Muscle layer of colon (tissue), 2 donors: ENCODE data around the gene TENM4.

ENCODE experiments used
- H3K27ac ChIP-seq: one replicate; pipeline ENCODE4 v1.7.0; 2013; ENCODE audit warnings: low read depth, mild to moderate bottlenecking, low read length, moderate library complexity
- H3K27me3 ChIP-seq, 2 donors: one replicate each; pipeline ENCODE4 v1.7.0; 2013; ENCODE audit warnings: low read length in 2 of 2, mild to moderate bottlenecking in 2 of 2; ENCODE audit not compliant: insufficient read depth in 2 of 2, control insufficient read depth in 1 of 2
- H3K36me3 ChIP-seq: one replicate; pipeline ENCODE4 v1.7.0; 2013; ENCODE audit warnings: mild to moderate bottlenecking, low read length; ENCODE audit not compliant: insufficient read depth
- H3K4me1 ChIP-seq: one replicate; pipeline ENCODE4 v1.7.0; 2013; ENCODE audit warnings: mild to moderate bottlenecking, low read length; ENCODE audit not compliant: insufficient read depth
- H3K4me3 ChIP-seq, 2 donors: one replicate each; pipeline ENCODE4 v1.7.0; 2013; ENCODE audit warnings: low read length in 2 of 2, low read depth in 1 of 2, mild to moderate bottlenecking in 1 of 2, moderate library complexity in 1 of 2
- H3K9ac ChIP-seq: one replicate; pipeline ENCODE4 v1.7.0; 2013; ENCODE audit warnings: low read length
- H3K9me3 ChIP-seq: one replicate; pipeline ENCODE4 v1.7.0; 2013; ENCODE audit warnings: mild to moderate bottlenecking, low read length
- donor health status: abdominal sarcoma.
- donor health status: Adenocarcinoma of cecum.

The TENM4 gene

DNA sequence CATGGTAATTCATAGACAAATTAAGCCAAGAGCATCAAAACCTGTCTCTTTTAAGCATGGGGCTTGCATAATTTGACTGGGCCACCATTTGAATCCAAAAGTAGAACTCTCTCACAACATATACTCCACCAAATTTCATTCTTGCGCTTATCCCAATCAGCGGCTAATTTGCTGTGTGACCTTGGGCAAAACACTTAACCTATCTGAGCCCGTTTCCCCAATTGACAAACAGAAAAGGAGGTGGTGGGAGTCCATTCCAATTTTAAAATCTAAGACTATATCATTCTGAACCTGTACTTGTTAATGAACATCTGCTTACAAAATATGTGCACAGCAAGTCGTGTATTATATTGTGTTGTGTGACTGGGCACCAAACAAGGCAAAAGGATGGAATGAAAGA is 528.1 kb downstream of the TENM4 start:
- Histone ChIP-seq H3K4me1 (no peaks in the 10 kb centered on the region), H3K4me3 (no peak overlapping the region), H3K9me3 (no peaks in the 10 kb centered on the region), H3K27me3 (no peaks in the 10 kb centered on the region), H3K27ac (no peak overlapping the region), H3K9ac (no peak overlapping the region), H3K36me3 (no peaks in the 10 kb centered on the region)

DNA sequence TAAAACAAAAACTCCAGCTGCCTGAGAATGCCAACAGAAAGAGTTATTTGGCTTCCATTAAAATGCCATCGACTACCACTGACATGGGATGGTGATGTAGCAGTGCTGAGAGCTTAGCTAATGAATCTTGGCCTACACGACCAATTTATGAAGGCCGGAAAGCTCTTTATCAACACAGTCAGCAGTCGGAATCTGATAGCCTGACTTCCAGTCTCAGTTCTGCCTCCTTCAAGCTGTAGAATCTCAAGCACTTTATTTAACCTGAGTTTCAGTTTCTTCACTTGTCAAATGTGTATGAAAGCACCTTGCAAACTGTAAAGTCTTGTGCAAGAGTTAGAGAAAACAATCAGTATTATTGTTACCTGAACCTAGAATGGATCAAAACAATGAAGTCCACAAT is 530.5 kb downstream of the TENM4 start:
- no peaks in the 10 kb centered on the region for H3K4me1 ChIP-seq
- H3K27me3 ChIP-seq, result no peaks in the 10 kb centered on the region
- no peak overlapping the region for H3K27ac ChIP-seq
- H3K4me3 ChIP-seq, result no peak overlapping the region
- H3K36me3 ChIP-seq, result no peaks in the 10 kb centered on the region
- no peak overlapping the region for H3K9ac ChIP-seq
- no peaks in the 10 kb centered on the region for H3K9me3 ChIP-seq

DNA sequence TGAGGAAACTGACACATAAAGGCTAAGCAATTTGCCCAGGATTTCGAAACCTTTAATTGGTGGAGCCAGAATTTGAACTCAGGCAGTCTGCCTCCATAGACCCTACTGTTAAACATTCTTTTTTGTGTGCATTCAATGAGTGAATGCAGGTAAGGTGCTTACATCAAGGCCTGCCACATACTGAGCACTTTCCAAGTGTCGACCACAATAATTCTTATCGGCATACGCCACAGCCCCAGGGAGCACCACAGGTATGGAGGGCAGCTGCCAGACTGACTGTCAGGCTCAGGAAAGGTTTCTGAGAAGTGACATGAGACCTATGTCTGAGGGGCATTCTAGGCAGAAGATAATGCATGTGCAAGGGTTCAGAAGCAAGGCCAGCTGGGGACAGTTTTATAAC is 531.4 kb downstream of the TENM4 start:
- Histone ChIP-seq H3K9me3 (no peaks in the 10 kb centered on the region), H3K9ac (no peak overlapping the region), H3K27me3 (no peaks in the 10 kb centered on the region), H3K27ac (no peak overlapping the region), H3K4me3 (no peak overlapping the region), H3K4me1 (no peaks in the 10 kb centered on the region), H3K36me3 (no peaks in the 10 kb centered on the region)

DNA sequence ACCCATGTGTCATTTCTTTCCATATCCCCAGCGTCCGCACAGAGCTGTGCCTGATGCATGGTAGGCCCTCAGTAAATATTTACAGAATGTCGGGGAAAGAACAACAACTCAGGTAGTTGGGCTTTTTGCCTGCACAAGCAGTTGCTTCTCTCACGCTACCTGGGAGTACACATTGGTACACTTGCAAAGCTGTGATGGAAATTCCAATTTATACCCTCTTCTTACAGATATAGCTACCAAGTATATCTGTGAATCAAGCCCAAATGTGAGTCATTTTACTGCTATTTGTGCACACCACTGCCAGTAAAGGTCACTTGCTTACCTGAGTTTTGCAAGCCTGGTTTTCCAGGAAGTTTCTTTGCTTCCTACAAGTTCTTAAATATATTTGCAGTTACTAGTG is 533.2 kb downstream of the TENM4 start:
- Histone ChIP-seq H3K4me3 (no peak overlapping the region), H3K4me1 (no peaks in the 10 kb centered on the region), H3K27me3 (no peaks in the 10 kb centered on the region), H3K27ac (no peak overlapping the region), H3K9me3 (no peaks in the 10 kb centered on the region), H3K9ac (no peak overlapping the region), H3K36me3 (no peaks in the 10 kb centered on the region)

DNA sequence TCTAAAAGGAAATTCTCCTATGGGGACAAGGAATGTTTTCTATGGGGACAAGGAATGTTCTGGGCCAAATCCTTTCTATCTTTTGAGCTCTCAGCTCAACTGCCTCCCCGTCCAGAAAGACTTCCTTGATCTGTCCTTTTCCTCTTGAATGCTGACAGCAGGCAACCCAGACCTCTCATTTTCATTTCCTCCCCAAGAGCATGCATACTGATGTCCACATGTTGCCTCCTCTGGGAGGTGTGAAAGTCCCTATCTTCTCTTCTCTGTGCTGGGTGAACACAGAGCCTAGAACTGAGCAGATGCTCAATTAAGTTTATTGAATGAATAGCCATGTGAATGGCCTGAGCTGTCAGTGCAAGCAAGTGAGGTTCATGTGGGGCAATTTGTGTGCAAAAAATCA is 534.3 kb downstream of the TENM4 start:
- no peak overlapping the region for H3K27ac ChIP-seq
- no peaks in the 10 kb centered on the region for H3K27me3 ChIP-seq
- no peaks in the 10 kb centered on the region for H3K36me3 ChIP-seq
- H3K9me3 ChIP-seq, result no peaks in the 10 kb centered on the region
- no peaks in the 10 kb centered on the region for H3K4me1 ChIP-seq
- no peak overlapping the region for H3K4me3 ChIP-seq
- no peak overlapping the region for H3K9ac ChIP-seq

DNA sequence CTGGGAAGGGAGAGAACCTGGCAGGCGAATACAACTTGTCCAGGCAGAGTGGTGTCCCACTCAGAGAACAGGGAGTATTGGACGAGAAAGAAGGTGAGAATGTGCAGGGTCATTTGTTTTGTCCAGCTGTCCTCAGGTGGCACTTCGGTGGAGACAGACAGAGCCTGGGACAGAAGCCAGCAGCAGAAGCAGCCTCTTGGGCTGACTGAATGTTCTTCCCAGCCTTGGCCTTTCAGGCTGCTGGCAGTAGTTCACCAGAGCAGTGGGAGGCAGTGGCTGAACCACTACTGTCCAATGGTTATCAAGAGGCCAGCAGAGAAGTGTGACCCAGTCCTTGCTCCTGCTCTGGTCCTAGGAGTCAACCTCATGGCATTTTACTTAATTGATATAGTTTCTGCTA is 535.1 kb downstream of the TENM4 start:
- Histone ChIP-seq H3K9ac (no peak overlapping the region), H3K4me1 (no peaks in the 10 kb centered on the region), H3K36me3 (no peaks in the 10 kb centered on the region), H3K9me3 (no peaks in the 10 kb centered on the region), H3K4me3 (no peak overlapping the region), H3K27me3 (no peaks in the 10 kb centered on the region), H3K27ac (no peak overlapping the region)

DNA sequence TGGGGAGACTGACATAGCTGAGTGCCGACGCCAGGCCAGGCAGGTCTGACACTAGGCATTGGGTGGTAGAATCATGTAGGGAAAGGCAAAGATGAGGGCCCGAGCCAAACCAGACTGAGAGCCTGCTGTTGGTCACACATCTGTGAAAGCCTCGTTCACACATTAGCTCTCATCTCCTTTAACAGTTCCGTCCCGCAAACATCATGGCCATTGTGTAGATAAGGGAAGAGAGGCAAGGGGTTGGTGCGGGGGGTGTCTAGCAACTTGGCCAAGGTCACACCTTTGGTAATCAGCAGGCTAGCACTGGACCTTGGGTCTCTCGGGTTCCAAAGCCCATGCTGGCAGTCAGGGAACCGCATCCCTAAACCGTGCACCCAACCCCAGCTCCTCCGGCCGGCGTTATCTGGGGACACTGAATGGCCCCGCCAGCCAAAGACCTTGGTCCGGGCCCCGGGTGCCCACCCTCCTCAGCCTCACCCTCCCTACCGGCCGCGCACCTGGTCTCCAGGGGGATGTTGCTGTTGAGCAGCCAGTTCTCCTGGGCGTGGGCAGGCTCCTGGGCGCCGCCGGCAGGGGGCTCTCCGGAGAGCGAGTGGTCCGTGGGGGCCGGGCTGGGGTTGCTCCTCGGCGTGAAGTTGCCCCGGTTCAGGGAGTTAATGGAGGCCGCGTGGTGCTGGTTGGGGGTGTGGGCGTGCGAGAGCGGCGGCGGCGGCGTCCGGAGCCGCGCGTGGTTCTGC is 537.9 kb downstream of the TENM4 start:
- H3K4me3 ChIP-seq, result no peak overlapping the region
- H3K9ac ChIP-seq, result no peak overlapping the region
- no peaks in the 10 kb centered on the region for H3K36me3 ChIP-seq
- H3K27me3 ChIP-seq, result no peaks in the 10 kb centered on the region
- H3K9me3 ChIP-seq, result no peaks in the 10 kb centered on the region
- H3K4me1 ChIP-seq, result no peaks in the 10 kb centered on the region
- H3K27ac ChIP-seq, result no peak overlapping the region

DNA sequence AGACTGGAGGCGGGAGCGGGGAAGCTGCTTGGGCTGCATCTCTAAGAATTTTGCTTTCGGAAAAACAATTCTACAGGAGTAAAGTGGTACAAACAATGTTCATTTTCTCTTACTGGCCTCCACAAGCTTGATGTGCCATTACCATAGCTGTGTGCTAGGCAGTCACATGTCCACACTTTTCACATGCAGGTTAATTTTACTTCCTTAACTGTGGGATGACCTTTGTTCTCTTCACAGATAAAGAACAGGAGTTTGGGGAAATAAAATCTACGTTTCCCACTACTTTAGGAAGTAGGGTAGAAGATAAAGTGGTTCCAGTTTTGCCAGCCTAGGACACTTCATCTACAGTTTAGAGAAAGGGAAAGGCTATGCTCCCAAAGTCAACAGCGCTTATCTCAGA is 539.0 kb downstream of the TENM4 start:
- Histone ChIP-seq H3K4me1 (no peaks in the 10 kb centered on the region), H3K27me3 (no peaks in the 10 kb centered on the region), H3K9me3 (no peaks in the 10 kb centered on the region), H3K36me3 (no peaks in the 10 kb centered on the region), H3K4me3 (no peak overlapping the region), H3K27ac (no peak overlapping the region), H3K9ac (no peak overlapping the region)

DNA sequence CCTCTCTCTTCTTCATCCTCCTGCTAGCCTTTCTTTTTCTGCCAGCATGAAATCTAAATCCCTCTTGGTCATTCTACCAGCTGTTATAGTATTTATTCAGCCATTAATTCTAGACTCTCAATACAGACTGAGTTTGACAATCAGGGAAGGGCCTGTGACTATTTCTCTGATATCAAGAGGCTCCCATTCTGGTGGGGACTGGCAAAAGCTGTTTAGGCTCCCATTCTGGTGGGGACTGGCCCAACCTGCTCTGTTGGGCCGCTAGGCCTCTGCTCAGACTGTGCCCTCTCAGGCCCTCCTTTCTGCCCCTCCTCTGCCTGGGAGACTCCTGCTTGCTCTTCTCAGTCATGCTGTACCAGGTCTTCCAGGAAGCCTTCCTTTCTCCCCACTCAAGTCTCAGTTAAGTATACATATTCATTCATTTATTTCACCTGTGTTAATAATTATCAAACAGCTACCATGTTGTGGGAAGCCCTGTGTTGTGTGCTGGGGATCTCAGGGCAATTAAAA is 542.5 kb downstream of the TENM4 start:
- Histone ChIP-seq H3K36me3 (no peaks in the 10 kb centered on the region), H3K27me3 (no peaks in the 10 kb centered on the region), H3K9me3 (no peaks in the 10 kb centered on the region), H3K9ac (no peak overlapping the region), H3K27ac (no peak overlapping the region), H3K4me1 (no peaks in the 10 kb centered on the region), H3K4me3 (no peak overlapping the region)

DNA sequence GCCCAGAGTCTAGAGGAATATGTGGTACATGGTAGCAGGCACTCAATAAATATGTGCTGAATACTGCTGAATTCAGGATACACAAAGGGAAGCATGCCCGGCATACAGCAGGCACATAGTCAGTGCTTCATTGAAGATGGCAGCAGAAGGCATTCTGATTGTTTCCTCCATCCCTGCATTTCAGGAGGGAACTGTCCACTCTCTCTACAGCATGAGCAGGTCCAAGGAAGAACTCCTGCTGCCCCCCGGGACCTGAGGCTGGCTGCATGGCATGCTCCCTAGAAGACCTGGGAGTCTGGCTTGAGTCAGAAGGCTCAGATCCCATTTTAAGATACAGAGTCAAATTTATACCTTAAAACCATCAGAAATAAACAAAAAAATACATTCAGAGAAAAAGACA is 546.8 kb downstream of the TENM4 start:
- H3K27me3 ChIP-seq, result no peaks in the 10 kb centered on the region
- no peak overlapping the region for H3K27ac ChIP-seq
- H3K36me3 ChIP-seq, result no peaks in the 10 kb centered on the region
- no peak overlapping the region for H3K9ac ChIP-seq
- H3K4me3 ChIP-seq, result no peak overlapping the region
- no peaks in the 10 kb centered on the region for H3K9me3 ChIP-seq
- H3K4me1 ChIP-seq, result no peaks in the 10 kb centered on the region

DNA sequence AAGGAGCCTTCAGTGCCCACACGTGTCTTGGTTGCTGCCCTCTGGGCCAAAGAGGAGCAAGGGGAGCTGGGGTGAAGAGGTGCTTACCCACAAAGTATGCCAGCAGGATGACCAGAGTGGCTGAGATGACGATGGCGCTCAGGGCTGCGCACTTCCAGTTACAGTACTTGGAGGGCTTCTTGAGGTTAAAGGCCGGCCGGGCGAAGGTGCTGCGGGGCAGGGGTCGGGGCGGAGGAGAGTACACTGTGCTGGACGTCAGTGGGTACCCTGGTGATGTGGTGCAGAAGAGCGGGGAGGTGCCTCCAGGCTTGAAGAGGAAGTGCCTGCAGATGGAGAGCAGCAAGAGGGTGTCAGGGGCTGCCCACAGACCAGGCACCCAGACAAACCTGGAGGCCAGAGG is 551.1 kb downstream of the TENM4 start:
- Histone ChIP-seq H3K27me3 (no peaks in the 10 kb centered on the region), H3K9ac (no peak overlapping the region), H3K27ac (no peak overlapping the region)

DNA sequence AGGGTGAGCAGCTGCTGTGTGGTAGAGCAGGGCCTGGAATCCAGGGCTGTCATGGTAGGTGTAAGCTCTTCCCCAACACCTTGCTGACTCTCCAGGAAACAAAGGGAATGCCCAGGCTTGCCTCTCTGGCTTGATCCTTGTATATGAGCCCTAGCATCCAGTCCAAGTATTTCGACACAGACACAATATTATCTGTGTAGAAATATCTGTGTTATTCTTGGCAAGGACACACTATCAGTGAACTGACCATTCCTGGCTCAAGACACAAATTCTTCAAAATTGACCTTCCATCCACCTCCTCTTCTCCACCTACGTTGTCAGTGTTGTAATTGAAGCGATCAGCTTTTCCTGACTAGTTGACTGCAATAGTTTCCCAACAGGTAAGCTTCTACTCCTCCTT is 554.2 kb downstream of the TENM4 start:
- Histone ChIP-seq H3K4me1 (no peaks in the 10 kb centered on the region), H3K27me3 (no peaks in the 10 kb centered on the region), H3K4me3 (no peak overlapping the region), H3K9ac (no peak overlapping the region), H3K36me3 (no peaks in the 10 kb centered on the region), H3K27ac (no peak overlapping the region), H3K9me3 (no peaks in the 10 kb centered on the region)

More for the DNA sequence above, 551.1 kb downstream of the TENM4 start:
- no peaks in the 10 kb centered on the region for H3K4me1 ChIP-seq
- H3K4me3 ChIP-seq, result no peak overlapping the region
- H3K9me3 ChIP-seq, result no peaks in the 10 kb centered on the region
- H3K36me3 ChIP-seq, result no peaks in the 10 kb centered on the region
